HG03175 (cell line): ENCODE measurements around the gene COL6A3.

Source experiments
- ATAC-seq: cut with Tn5 transposase; IDR thresholded peaks from one replicate; pipeline ENCODE4 v1.9.1; 2021; ENCODE audit warnings: mild to moderate bottlenecking, moderate library complexity; ENCODE audit not compliant: unreplicated experiment

Gene COL6A3, protein sequence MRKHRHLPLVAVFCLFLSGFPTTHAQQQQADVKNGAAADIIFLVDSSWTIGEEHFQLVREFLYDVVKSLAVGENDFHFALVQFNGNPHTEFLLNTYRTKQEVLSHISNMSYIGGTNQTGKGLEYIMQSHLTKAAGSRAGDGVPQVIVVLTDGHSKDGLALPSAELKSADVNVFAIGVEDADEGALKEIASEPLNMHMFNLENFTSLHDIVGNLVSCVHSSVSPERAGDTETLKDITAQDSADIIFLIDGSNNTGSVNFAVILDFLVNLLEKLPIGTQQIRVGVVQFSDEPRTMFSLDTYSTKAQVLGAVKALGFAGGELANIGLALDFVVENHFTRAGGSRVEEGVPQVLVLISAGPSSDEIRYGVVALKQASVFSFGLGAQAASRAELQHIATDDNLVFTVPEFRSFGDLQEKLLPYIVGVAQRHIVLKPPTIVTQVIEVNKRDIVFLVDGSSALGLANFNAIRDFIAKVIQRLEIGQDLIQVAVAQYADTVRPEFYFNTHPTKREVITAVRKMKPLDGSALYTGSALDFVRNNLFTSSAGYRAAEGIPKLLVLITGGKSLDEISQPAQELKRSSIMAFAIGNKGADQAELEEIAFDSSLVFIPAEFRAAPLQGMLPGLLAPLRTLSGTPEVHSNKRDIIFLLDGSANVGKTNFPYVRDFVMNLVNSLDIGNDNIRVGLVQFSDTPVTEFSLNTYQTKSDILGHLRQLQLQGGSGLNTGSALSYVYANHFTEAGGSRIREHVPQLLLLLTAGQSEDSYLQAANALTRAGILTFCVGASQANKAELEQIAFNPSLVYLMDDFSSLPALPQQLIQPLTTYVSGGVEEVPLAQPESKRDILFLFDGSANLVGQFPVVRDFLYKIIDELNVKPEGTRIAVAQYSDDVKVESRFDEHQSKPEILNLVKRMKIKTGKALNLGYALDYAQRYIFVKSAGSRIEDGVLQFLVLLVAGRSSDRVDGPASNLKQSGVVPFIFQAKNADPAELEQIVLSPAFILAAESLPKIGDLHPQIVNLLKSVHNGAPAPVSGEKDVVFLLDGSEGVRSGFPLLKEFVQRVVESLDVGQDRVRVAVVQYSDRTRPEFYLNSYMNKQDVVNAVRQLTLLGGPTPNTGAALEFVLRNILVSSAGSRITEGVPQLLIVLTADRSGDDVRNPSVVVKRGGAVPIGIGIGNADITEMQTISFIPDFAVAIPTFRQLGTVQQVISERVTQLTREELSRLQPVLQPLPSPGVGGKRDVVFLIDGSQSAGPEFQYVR (N-terminal part only)

DNA sequence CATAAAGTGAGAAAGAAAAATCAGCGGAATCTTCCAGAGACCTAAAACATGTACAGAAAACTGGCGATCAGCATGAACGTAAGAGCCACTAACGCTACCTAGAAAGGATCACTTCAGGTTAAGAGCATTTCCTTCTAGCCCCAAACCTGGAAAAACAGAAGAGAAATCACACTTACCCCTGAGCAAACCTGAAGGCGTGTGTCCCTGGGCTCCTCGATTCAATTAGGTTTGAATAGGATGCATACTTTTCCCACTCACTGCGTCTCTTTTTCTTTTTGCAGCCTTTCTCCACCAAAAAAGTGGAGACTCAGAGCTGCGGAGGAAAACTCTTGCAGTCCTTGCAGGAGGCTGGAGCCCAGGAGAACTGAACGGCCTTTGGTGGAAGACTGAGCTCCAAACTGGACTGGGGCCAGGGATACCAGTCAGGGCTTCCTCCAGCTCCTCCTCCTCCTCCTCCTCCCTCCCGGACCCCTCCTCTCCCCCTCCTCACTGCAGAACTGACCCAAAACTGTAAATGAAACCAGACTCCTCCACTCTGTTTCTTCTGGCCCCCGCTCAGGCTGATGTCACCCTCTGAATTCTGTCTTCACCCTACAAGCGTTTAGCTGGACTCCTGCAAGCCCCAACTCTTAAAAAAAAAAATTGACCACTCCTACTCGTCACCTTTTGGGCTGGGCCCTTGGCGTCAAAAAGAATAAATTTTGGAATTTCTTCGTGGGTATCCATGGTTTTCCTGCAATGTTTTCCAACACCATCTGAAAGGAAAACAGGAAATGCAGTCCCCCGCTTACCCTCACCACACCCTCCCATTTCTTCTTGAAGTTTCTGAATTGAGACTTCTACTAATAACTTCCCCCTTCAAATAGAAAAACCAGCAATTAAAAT is at the start of gene COL6A3:
COL6A3 (minus strand) TSS at position 388 of the 885 bp plus-strand sequence. CDS start 17,347 bp downstream, outside the sequence.
- ATAC-seq: no peak

DNA sequence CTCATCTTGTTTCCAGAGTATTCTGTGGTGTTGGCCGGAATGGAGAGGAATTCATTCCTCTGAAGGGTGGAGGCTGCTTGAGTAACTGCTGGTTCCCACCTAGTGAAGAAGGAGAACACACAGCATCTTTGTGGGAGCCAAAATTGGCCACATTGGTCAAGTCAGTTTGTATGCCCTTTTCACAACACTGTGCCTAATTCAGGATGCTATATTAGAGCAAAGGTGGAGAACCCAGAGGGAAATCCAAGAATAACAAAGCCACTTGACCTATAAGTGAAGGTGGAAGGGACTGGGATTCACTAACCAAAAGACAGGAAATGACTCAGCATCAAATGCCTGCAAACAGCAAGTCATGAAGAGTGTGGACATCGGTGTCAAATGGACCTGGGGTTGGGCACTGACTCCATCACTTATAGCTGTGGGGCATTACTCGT is 45.8 kb upstream of the COL6A3 start:
- ATAC-seq: no peak

DNA sequence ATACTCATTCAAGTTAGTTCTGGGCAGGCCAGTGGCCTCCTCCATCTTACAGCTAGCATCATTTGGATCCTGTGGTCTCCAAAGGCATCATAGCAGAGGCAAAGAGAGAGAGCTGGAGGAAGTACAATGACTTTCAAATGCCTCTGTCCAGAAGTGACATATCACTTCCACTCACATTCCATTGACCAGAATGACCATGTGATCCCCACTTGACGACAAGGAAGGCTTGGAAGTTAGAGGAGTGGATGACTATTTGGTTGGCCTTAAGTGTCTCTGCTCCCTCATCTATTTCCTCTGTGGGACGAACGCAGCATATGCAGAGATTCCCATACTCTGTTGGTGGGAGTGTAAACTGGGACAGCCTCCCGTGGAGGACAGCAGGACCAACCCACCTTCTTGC is 45.3 kb upstream of the COL6A3 start:
- ATAC-seq: no peak

DNA sequence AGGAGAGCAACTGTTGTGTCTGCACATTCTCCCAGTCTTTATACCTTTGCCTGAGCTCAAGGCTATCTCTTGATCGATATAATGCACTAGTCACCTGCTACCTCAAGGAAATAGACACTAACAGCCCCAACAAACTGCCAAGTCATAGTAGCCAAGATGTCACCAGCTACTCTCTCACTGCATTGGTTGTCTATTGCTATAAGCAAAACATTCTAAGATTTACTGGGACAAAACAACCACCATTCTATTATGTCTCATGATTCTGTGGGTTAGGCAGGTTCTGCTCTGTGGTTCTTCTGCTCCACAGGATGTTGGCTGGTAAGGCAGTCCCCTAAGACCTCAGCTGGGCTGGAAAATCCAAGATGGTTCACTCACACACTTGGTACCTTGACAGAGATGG is 44.6 kb upstream of the COL6A3 start:
- ATAC-seq: no peak

DNA sequence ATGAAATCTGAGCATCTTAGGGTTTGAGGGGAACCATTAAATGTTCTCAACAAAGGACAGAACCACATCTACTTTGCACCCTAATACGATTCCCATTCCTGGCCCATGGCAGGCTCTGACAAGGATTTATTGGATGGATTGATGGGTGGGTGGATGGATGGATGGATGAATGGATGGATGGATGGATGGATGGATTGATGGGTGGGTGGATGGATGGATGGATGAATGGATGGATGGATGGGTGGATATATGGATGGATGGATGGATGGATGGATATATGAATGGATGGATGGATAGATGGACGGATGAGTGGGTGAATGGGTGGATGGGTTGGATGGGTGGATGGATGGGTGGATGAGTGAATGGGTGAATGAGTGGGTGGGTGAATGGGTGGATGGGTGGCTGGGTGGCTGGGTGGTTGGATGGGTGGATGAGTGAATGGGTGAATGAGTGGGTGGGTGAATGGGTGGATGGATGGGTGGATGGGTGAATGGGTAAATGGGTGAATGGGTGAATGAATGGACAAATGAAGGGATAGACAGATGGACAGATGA is 43.5 kb upstream of the COL6A3 start:
- no peak for ATAC-seq

DNA sequence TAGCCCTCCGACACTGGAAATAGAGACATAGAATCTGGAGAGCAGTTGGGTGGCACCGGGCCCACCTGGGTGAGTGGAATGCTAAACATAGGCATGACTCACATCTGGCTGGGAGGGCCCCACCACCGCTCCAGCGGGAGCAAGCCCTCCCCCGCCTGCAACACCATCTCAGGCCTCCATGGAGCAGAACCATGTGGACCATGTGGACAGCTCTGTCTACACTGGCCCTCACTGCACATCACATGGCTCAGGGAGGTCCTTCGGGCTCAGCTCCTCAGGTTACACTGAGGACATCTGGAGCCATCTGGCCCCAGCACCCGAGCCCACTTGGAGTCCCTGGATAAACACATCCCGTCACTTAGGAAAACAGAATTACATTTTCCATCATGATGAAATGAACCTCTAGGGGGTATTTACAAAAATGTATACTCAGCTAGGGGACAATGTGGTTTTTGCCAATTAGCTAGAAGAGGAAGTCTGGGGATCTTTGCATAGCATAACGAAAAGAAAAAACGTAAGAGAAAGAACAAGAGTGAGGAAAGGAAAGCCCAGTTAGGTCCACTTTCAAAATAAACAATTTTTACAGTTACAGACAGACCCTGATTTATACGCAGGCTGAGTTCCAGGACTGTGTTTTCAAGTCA is 42.4 kb upstream of the COL6A3 start:
- no peak for ATAC-seq

DNA sequence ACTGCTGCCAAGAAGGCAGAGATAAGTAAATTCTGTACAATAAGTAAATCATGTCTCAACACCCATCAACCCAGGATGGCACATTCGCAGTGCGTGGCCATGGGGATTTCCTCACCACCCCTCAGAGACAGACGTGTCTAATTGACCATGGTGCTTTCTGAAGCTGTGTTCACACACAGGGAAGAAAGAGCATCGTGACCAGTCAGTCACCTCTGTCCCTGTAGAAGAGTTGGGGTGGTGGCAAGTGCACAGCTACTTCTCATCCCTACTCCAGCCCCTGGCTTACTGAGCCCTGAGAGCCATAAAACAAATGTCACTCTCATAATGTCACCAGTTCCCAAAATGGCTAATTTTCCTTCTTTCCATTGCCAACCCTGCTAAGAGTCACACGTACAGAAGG is 41.8 kb upstream of the COL6A3 start:
- ATAC-seq: no peak

DNA sequence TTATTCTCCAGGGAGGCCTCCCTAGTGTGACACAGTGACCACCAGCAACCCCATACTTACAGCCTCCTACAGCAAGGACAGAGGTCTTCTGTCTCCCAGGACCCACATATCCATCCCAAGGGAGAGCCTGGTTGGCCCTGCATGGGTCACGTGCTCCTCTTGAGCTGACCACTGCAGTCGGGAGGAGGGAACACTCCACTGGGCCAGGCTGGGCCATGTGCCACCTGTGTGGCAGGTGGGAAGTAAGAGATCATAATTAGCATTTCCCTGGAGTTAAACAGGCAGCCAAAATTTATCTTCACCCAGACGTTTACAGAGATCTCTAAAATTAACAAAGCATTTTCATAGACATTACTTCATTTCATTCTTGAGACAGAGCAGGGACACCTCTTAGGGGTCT is 39.7 kb upstream of the COL6A3 start:
- ATAC-seq: no peak

DNA sequence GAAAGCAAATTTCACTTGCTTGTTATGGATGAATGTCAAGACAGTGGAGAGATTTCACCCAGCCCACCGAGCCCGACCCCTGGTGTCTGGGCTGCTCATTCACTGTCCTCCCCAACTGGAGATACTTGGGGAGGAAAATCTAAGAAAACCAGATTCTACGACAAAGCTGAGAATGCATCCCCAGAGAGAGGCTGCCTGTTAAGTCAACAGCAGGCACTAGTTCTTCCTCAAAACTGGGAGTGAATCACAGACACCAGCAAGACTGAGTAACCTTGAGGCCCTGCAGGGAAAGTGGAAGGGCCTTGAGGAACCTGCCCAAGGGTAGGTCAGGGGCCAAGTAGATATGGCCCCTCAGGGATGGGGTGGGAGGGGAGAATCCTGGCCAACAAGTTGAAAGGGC is 38.9 kb upstream of the COL6A3 start:
- ATAC-seq: no peak

DNA sequence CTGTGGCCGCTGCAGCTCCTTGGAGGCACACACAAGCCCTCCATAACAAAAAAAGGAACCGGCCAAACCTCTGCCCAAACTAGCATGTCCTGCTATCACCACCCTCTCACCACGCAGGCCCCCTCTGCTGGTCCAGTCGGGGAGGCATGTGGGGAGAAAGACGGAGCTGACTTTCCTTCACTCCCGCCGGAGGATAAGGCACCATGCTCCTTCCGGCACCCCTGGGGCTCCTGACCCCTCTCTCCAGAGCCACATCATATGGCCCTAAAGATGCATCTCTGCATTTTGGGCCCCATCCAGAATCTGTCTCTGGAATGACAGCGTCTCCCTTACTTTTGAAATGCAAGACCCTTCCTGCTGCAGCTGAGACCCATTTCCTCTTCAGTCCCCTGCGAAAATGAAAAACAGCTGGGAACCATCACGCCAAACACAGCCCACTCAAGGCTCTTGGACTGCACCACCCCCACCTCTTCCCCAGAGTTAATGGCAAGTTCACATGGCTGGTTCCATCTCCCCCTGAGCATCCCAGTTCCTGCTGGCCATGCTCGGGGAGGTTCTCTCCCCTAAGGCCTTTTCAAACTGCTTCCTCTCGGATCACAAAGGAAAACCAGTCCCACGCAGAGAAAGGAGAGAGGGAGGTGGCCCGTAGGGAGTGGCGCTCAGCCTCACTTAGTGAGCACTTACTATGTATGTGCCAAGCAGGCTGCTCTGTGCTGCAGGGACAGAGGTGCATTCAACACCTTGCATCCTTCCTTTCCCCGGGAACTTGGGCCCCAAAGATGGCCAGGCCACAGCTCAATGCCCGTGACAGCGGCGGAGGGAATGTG is 37.9 kb upstream of the COL6A3 start:
- no peak for ATAC-seq

DNA sequence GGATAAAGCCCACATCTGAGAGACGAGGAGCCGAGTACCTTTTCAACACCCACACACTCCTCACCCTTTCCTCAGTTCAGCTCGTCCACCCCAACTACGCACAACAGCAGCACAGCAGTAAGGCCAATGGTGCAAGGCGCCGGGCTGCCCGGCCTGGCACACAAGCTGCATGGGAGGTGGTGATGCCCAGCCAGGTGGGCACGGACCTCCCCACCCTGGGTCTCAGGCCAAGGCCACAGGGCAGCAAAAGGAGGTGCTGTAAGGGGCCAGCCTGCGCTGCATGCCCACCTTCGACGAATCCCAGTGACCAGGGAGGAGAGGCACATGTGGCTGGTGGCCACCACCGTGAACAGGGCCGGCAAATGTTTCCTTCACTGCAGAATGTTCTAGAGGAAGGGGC is 36.6 kb upstream of the COL6A3 start:
- ATAC-seq: no peak

DNA sequence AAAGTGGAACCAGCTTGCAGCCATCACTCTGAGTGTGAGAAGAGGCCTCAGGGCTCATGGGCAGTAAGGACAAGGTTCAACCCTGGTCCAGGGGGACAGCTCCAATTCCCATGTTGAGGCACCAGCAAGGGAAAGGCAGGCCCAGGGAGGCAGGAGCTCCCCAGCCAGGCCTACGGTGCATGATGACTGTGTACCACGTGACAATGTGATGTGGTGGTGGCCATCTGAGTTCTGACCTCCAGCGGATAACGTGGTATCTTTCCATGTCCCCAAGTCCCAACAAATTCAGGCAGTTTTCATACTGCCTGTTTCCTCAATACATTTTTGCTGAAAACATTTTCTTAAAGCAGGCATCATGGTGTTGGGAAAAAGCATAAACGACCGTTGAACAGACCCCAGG is 36.1 kb upstream of the COL6A3 start:
- no peak for ATAC-seq

DNA sequence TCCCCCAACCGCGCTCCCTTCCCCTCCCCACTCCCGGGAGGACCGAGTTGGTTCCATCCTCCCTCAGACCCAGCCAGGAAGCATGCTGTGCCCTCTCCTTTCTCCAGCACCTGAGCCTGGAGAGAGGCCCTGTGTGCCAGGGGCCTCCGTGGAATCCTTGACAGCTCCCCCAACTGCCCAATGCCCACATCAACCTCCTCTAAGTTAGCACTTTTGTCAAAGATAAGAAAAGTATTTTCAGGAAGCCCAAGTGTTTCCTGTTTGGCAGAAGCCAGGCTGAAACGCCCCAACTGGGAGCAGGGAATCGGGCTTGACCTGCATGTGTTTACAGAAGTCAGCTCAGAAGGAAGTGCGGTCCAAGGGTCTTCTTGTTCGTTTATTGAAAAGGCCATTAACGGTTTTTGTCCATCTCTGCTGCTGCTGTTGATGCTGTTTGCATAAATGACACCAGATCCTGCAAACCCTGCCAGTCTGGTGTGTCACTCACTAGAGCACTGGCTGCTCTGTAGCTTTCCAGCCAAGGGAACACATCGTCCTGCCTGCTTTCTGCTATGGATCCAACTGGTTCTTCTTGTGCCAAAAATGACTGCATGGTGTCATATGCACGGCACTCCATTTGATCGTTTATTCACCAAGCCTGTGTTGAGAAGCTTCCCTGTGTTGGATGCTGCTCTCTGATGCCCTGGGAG is 35.4 kb upstream of the COL6A3 start:
- ATAC-seq: no peak

DNA sequence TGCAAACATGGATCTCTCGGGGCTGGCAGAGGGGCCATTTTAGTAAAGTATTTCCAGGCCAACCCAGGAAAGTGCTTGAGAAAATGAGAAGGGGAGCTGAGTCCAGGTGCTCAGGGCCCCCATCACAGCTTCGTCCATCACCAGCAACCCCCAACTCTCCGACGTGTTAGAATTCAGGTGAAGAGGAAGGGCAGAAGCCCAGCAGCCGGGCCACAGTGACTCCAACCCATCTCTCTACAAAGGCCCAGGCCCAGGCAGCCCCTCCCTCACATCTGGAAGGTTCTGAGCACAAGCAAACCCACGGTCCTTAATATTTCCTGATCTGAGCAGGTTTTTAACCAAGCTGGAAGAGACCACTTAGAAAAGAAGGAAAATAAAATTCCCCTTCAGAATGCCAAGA is 34.7 kb upstream of the COL6A3 start:
- no peak for ATAC-seq

DNA sequence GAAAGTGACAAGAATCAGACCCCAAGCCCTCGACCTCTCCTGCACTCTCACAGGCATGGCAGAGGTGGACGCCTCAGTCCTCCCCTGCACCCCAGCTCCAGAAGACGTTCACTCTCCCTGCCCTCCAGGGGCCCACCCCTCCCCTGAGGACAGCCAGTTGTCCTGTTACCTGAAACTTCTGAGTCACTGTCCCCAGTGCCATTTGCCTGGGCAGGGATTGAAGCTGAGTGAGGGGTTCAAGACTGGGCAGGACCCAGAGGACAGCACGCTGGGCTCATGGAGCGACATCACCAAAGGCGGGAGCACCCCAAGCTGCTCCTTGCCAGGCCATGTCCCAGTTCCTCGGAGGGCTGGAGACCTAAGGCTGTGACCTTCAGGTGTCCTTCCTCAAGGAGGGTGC is 34.2 kb upstream of the COL6A3 start:
- ATAC-seq: no peak

DNA sequence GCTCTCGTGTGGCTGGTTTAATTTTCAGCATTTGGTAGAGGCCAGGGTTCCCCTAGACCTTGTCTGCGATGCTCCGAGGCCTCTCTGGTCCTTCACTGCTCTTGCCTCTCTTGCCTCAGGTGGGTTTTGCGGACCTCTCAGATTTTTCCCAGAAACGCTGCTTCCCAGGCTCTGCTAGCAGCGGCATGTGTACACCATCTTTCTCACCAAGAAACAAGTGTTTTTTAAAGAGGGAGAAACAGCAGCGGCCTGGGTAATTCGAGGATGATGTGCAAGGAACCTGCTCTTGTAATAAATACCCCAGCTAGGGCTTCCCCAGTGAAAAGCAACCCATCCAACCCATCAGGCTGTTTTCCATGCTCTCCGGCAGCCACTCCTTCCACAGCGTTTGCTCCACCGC is 33.5 kb upstream of the COL6A3 start:
- ATAC-seq: no peak

DNA sequence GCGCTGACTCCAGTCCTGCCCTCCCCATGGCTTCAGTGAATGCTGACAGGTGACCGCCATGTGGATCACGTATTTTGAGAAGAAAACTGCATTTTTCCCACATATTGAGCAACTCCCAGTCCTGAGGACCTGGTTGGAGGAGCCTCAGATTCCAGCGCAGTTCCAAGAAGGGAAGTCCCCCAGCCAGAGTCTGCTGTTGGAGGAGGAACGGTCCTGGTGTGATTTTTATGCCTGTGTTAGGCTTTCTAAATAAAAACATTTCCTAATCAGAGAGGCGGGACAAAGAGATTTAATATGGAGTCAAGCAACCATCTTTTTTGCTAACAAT is 32.3 kb upstream of the COL6A3 start:
- ATAC-seq: no peak
